Measurements from ENCODE around the gene POU2AF1.

The POU2AF1 gene

GRCh38 chr11:111378861-111379601, at the start of gene POU2AF1:
Gene POU2AF1, minus strand, starts transcription at chr11:111379275. Its CDS starts 98 bp downstream, at chr11:111379177.
- DNase-seq (ENCODE audit: low spot score): no peak

GRCh38 chr11:111428113-111428876, 49.2 kb upstream of the POU2AF1 start:
- DNase-seq (ENCODE audit: low spot score): no peak

- no peak for DNase-seq (ENCODE audit: low spot score)
Observed at GRCh38 chr11:111427471-111427912, 48.4 kb upstream of the POU2AF1 start.

- no peak for DNase-seq (ENCODE audit: low spot score)
Observed at GRCh38 chr11:111426617-111427016, 47.5 kb upstream of the POU2AF1 start.

GRCh38 chr11:111423250-111423615, 44.2 kb upstream of the POU2AF1 start:
- no peak for DNase-seq (ENCODE audit: low spot score)

- DNase-seq (ENCODE audit: low spot score): no peak
Observed at GRCh38 chr11:111422494-111423249, 43.6 kb upstream of the POU2AF1 start.

- DNase-seq (ENCODE audit: low spot score): no peak
Observed at GRCh38 chr11:111421251-111421650, 42.2 kb upstream of the POU2AF1 start.

GRCh38 chr11:111419641-111420327, 40.7 kb upstream of the POU2AF1 start:
- no peak for DNase-seq (ENCODE audit: low spot score)

- no peak for DNase-seq (ENCODE audit: low spot score)
Observed at GRCh38 chr11:111419181-111419580, 40.1 kb upstream of the POU2AF1 start.

GRCh38 chr11:111418436-111418787, 39.3 kb upstream of the POU2AF1 start:
- DNase-seq (ENCODE audit: low spot score): no peak

- no peak for DNase-seq (ENCODE audit: low spot score)
Observed at GRCh38 chr11:111417766-111418435, 38.8 kb upstream of the POU2AF1 start.

GRCh38 chr11:111417011-111417765, 38.1 kb upstream of the POU2AF1 start:
- no peak for DNase-seq (ENCODE audit: low spot score)

GRCh38 chr11:111416231-111416960, 37.3 kb upstream of the POU2AF1 start:
- DNase-seq (ENCODE audit: low spot score): no peak

GRCh38 chr11:111414936-111415335, 35.9 kb upstream of the POU2AF1 start:
- no peak for DNase-seq (ENCODE audit: low spot score)

- no peak for DNase-seq (ENCODE audit: low spot score)
Observed at GRCh38 chr11:111414267-111414931, 35.3 kb upstream of the POU2AF1 start.

GRCh38 chr11:111413849-111414248, 34.8 kb upstream of the POU2AF1 start:
- DNase-seq (ENCODE audit: low spot score): no peak

- no peak for DNase-seq (ENCODE audit: low spot score)
Observed at GRCh38 chr11:111412293-111412692, 33.2 kb upstream of the POU2AF1 start.

- DNase-seq (ENCODE audit: low spot score): no peak
Observed at GRCh38 chr11:111411456-111411855, 32.4 kb upstream of the POU2AF1 start.

GRCh38 chr11:111410951-111411350, 31.9 kb upstream of the POU2AF1 start:
- no peak for DNase-seq (ENCODE audit: low spot score)

GRCh38 chr11:111409915-111410314, 30.8 kb upstream of the POU2AF1 start:
- no peak for DNase-seq (ENCODE audit: low spot score)
